ENCODE data around the gene IGSF10. TPM values are rescaled to one million over a fixed set of nuclear protein-coding genes. Genes with fewer than 3 reads are reported as not detected.

The IGSF10 gene
- total RNA-seq, 1 experiment from 2014 or later, result 0.66 TPM

DNA sequence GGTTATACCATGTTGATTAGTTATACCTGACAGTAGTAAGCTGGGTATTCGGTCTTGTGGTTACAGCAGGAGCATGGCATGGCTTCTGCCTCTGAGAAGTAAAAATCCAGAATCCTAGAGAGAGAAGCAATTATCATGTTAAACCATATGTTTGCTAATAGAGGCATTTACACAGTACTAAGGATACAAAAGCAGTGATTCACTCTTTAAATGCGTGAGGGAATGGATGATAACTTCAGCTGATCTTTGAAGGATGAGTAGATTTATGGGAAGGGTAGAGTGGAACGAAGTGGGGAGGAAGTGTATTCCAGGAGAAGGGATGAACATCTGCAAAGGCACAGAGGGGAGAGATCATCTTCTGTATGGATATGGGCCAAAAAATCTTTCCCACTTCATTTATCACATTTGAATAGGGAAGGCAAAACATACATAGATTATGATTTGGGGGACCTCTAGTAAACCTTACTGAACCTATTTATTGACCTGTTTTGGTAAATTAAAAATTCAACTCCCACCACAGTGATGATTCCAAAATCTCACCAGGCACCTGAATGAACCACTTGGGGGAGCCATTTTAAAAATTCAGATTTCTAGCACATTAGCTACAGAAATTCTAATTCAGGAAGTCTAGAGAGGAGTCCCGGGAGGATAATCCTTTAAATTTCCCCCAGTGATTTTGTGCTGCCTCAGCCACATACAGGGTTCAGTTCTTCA, 35.1 kb downstream of the IGSF10 start:
- Histone ChIP-seq H3K9ac (ENCODE audit: low read length) (no peak overlapping the region), H3F3A (ENCODE audit: low read length, unreplicated experiment) (no peaks in the 10 kb centered on the region), H3K27ac (ENCODE audit: low read length) (no peak overlapping the region), H3K4me3 (ENCODE audit: low read length) (no peak overlapping the region), H2AFZ (ENCODE audit: low read length) (0 out of 2 replicates have a peak overlapping the region, but pooled peaks have one; percentile 18), H4K20me1 (ENCODE audit: low read length) (no peaks in the 10 kb centered on the region), H3K79me2 (ENCODE audit: low read length) (no peaks in the 10 kb centered on the region), H3K9me2 (replicated peaks; ENCODE audit: low read length) (no peaks in the 10 kb centered on the region), H3K4me2 (ENCODE audit: low read length) (no peak overlapping the region), H3K9me3 (ENCODE audit: low read length) (no peaks in the 10 kb centered on the region), H3K36me3 (ENCODE audit: low read depth, low read length) (no peaks in the 10 kb centered on the region), H3K27me3 (ENCODE audit: low read length) (no peaks in the 10 kb centered on the region), H3K4me1 (ENCODE audit: insufficient read depth, low read length) (peaks cover 15% of the 10 kb centered on the region)
- CTCF ChIA-PET, result interaction anchor here (0.5 to 0.7 kb wide), 2 partner anchors 13 to 15 kb away, joined by 3 read pairs; no protein-coding TSS in a partner anchor
- intact Hi-C loops (cut with micrococcal nuclease), result loop anchor here (2.0 to 10.0 kb wide), 2 partner anchors 121 to 261 kb away; no protein-coding TSS in a partner anchor
- no TSS peak for BruUV-seq (replicated peaks)
- no peak for TF ChIP-seq EZH2phosphoT487 (IDR thresholded peaks at IDR 0.05; ENCODE audit: borderline replicate concordance, low read length)
- TF ChIP-seq, protein P1, sequence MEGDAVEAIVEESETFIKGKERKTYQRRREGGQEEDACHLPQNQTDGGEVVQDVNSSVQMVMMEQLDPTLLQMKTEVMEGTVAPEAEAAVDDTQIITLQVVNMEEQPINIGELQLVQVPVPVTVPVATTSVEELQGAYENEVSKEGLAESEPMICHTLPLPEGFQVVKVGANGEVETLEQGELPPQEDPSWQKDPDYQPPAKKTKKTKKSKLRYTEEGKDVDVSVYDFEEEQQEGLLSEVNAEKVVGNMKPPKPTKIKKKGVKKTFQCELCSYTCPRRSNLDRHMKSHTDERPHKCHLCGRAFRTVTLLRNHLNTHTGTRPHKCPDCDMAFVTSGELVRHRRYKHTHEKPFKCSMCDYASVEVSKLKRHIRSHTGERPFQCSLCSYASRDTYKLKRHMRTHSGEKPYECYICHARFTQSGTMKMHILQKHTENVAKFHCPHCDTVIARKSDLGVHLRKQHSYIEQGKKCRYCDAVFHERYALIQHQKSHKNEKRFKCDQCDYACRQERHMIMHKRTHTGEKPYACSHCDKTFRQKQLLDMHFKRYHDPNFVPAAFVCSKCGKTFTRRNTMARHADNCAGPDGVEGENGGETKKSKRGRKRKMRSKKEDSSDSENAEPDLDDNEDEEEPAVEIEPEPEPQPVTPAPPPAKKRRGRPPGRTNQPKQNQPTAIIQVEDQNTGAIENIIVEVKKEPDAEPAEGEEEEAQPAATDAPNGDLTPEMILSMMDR (conservative IDR thresholded peaks at IDR 0.05; ENCODE audit: low read depth, low read length), result peak; percentile 76
- ATAC-seq (peak; percentile 58), DNase-seq (no peak)
- POLR2A ChIA-PET (ENCODE audit: unreplicated experiment), result no interaction called here

DNA sequence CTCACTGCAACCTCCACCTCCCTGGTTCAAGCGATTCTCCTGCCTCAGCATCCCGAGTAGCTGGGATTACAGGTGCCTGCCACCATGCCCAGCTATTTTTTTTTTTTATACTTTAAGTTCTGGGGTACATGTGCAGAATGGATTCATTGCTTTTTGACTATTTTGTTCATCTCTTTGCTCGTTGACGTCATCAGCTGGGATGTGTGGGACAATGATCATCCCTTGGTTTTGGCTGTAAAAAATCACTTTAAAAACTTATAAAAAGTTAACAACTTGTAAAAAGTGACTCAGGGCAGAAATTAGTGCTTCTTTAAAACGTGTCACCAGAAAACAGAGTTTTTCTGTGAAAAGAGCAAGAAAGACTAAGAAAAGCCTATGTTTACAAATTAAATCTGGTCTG, 37.8 kb downstream of the IGSF10 start:
- BruUV-seq (replicated peaks), result no TSS peak

More for the DNA sequence above, 37.8 kb downstream of the IGSF10 start:
- no peaks in the 10 kb centered on the region for H4K20me1 ChIP-seq (ENCODE audit: low read length)
- H3K79me2 ChIP-seq (ENCODE audit: low read length), result no peaks in the 10 kb centered on the region
- H3K4me1 ChIP-seq (ENCODE audit: insufficient read depth, low read length), result peaks cover 15% of the 10 kb centered on the region
- no peaks in the 10 kb centered on the region for H3F3A ChIP-seq (ENCODE audit: low read length, unreplicated experiment)
- no peak overlapping the region for H3K4me3 ChIP-seq (ENCODE audit: low read length)
- ChIA-PET POLR2A (ENCODE audit: unreplicated experiment) (interaction anchor here (0.6 kb wide), 1 partner anchor 11 kb away, joined by 6 read pairs; no protein-coding TSS in a partner anchor), CTCF (interaction anchor here (0.6 kb wide), 1 partner anchor 12 kb away, joined by 5 read pairs; no protein-coding TSS in a partner anchor)
- TF ChIP-seq EZH2 (IDR thresholded peaks at IDR 0.05; ENCODE audit: low read length, unreplicated experiment) (no peak), EZH2phosphoT487 (IDR thresholded peaks at IDR 0.05; ENCODE audit: borderline replicate concordance, low read length) (no peak)
- TF ChIP-seq, protein P1 (conservative IDR thresholded peaks at IDR 0.05; ENCODE audit: low read depth, low read length), result no peak
- no peak overlapping the region for H3K27ac ChIP-seq (ENCODE audit: low read length)
- H2AFZ ChIP-seq (ENCODE audit: low read length), result no peak overlapping the region
- ATAC-seq (no peak), DNase-seq (no peak)
- no peaks in the 10 kb centered on the region for H3K9me2 ChIP-seq (replicated peaks; ENCODE audit: low read length)
- intact Hi-C loops (cut with micrococcal nuclease), result loop anchor here (10.0 kb wide), 1 partner anchor 258 kb away; no protein-coding TSS in a partner anchor
- no peak overlapping the region for H3K4me2 ChIP-seq (ENCODE audit: low read length)
- no peaks in the 10 kb centered on the region for H3K9me3 ChIP-seq (ENCODE audit: low read length)
- H3K27me3 ChIP-seq (ENCODE audit: low read length), result no peaks in the 10 kb centered on the region
- H3K9ac ChIP-seq (ENCODE audit: low read length), result no peak overlapping the region
- no peaks in the 10 kb centered on the region for H3K36me3 ChIP-seq (ENCODE audit: low read depth, low read length)
